B cell (primary cell): ENCODE data around the gene IL12RB1. TPM values are rescaled to one million over a fixed set of nuclear protein-coding genes. Genes with fewer than 3 reads are reported as not detected.

Experiments
- ATAC-seq: fragments of 200-7000 bp; cut with Tn5 transposase; one replicate; pipeline ENCODE4 v1.10.0; 2021; ENCODE audit warnings: low read depth, mild to moderate bottlenecking, moderate number of reproducible peaks, moderate library complexity
- CTCF ChIA-PET: fragments of 350-600 bp; sonication (Branson Sonifier 250); formaldehyde crosslinking; loops from one replicate; lab custom pipeline; 2021; ENCODE audit warnings: antibody characterized with exemption, inconsistent platforms; lab: Charles Lee
- POLR2A ChIA-PET: fragments of 350-600 bp; sonication (Branson Sonifier 250); formaldehyde crosslinking; loops from one replicate; lab custom pipeline; 2021; ENCODE audit warnings: antibody characterized with exemption; lab: Charles Lee
- DNase-seq: peaks from one replicate; pipeline ENCODE4 v3.0.0; 2013
- H2AFZ ChIP-seq: 2 replicates; pipeline ENCODE4 v1.6.1; 2012; ENCODE audit warnings: mild to moderate bottlenecking, low read depth, low read length; ENCODE audit not compliant: insufficient read depth, poor library complexity, severe bottlenecking
- H3K27ac ChIP-seq, 2 donors: 1 replicate in 1 of 2; 2 replicates in 1 of 2; pipeline ENCODE4 v1.5.1; 2012 to 2013; ENCODE audit warnings: low read length in 2 of 2, mild to moderate bottlenecking in 2 of 2, moderate library complexity in 1 of 2
- H3K27me3 ChIP-seq, 4 experiments: fragments of 200-600 bp in 1 of 4; sonication (generic) in 1 of 4; replicated peaks in 1 of 4; 1 replicate in 2 of 4; 2 replicates in 2 of 4; pipeline versions ENCODE4 v1.6.1 to v1.7.0; 2013 to 2016; ENCODE audit warnings: low read length in 3 of 4, mild to moderate bottlenecking in 2 of 4, mixed read lengths in 1 of 4, moderate library complexity in 1 of 4; ENCODE audit not compliant: insufficient read depth in 4 of 4, control insufficient read depth in 3 of 4; ENCODE audit errors: control extremely low read depth in 1 of 4
- H3K36me3 ChIP-seq, 2 experiments: replicated peaks in 1 of 2; 1 replicate in 1 of 2; 2 replicates in 1 of 2; pipeline versions ENCODE4 v1.6.1 to v1.7.1; 2013; ENCODE audit warnings: low read length in 1 of 2; ENCODE audit not compliant: insufficient read depth in 2 of 2, control insufficient read depth in 1 of 2; ENCODE audit errors: control extremely low read depth in 1 of 2, extremely low read depth in 1 of 2
- H3K4me1 ChIP-seq, 2 donors: fragments of 200-600 bp in 1 of 2; sonication (generic) in 1 of 2; 1 replicate in 1 of 2; 2 replicates in 1 of 2; pipeline versions ENCODE4 v1.5.1 to v1.6.1; 2013 to 2017; ENCODE audit warnings: low read length in 2 of 2; ENCODE audit not compliant: control insufficient read depth in 2 of 2, insufficient read depth in 2 of 2
- H3K4me2 ChIP-seq: replicated peaks from 2 replicates; pipeline ENCODE3; 2012; ENCODE audit warnings: mild to moderate bottlenecking, low read depth, low read length; ENCODE audit not compliant: poor library complexity, severe bottlenecking
- H3K4me3 ChIP-seq, 5 experiments: fragments of 200-600 bp in 1 of 5; sonication (generic) in 1 of 5; 1 replicate in 3 of 5; 2 replicates in 2 of 5; pipeline versions ENCODE4 v1.5.1 to v1.7.0; 2011 to 2016; ENCODE audit warnings: low read length in 4 of 5, mild to moderate bottlenecking in 4 of 5, low read depth in 2 of 5, control low read depth in 1 of 5, moderate library complexity in 1 of 5; ENCODE audit not compliant: insufficient read depth in 1 of 5; ENCODE audit errors: control extremely low read depth in 1 of 5, extremely low read depth in 1 of 5
- H3K79me2 ChIP-seq: fragments of 200-600 bp; sonication (generic); one replicate; pipeline ENCODE4 v1.6.0; 2016; ENCODE audit warnings: low read length; ENCODE audit not compliant: control insufficient read depth, insufficient read depth
- H3K9ac ChIP-seq: fragments of 200-600 bp; sonication (generic); 2 replicates; pipeline ENCODE4 v1.6.1; 2017; ENCODE audit warnings: mild to moderate bottlenecking, low read length, moderate library complexity
- H3K9me3 ChIP-seq, 3 donors: one replicate each; pipeline versions ENCODE4 v1.6.1 to v1.7.1; 2013; ENCODE audit warnings: low read length in 2 of 3; ENCODE audit not compliant: control insufficient read depth in 2 of 3, insufficient read depth in 1 of 3; ENCODE audit errors: control extremely low read depth in 1 of 3
- H4K20me1 ChIP-seq: 2 replicates; pipeline ENCODE4 v1.6.0; 2012; ENCODE audit warnings: mild to moderate bottlenecking, low read length; ENCODE audit not compliant: insufficient read depth, control insufficient read depth, poor library complexity, severe bottlenecking
- H3K27ac Mint-ChIP-seq: one replicate; pipeline ENCODE4 v1.8.0; 2021; ENCODE audit warnings: mixed read lengths
- H3K27me3 Mint-ChIP-seq: one replicate; pipeline ENCODE4 v1.8.0; 2021; ENCODE audit warnings: mixed read lengths
- H3K4me1 Mint-ChIP-seq: one replicate; pipeline ENCODE4 v1.8.0; 2021; ENCODE audit warnings: mixed read lengths
- H3K4me3 Mint-ChIP-seq: one replicate; pipeline ENCODE4 v1.8.0; 2021; ENCODE audit warnings: mixed read lengths
- H3K9me3 Mint-ChIP-seq: one replicate; pipeline ENCODE4 v1.8.0; 2022; ENCODE audit warnings: mixed read lengths; ENCODE audit not compliant: insufficient read depth
- EZH2 ChIP-seq: IDR thresholded peaks from 2 replicates; pipeline ENCODE4 v1.6.1; 2012; ENCODE audit warnings: borderline replicate concordance, low read depth, mild to moderate bottlenecking, moderate library complexity, low read length; ENCODE audit not compliant: insufficient read depth, poor library complexity, severe bottlenecking
- WGBS: methylation state at CpG from one replicate; pipeline ENCODE4 v1.1.5; 2013; ENCODE audit warnings: missing lambda C conversion rate; ENCODE audit not compliant: insufficient coverage; 5-methylcytosine and 5-hydroxymethylcytosine counted together
- intact Hi-C: fragments of 100-400 bp; cut with micrococcal nuclease; formaldehyde crosslinking; loops from one replicate; pipeline ENCODE4 v1.10.0; 2022
- polyA plus RNA-seq: library from polyadenylated mRNA; depleted of rRNA; stranded (reverse); fragments of >200 nt; gene quantifications from 2 replicates; pipeline ENCODE4 v1.2.3, GENCODE V29; 2012
- total RNA-seq, 2 donors: library from RNA; stranded (reverse); fragments of 120-200 nt in 1 of 2; gene quantifications; 1 replicate in 1 of 2; 2 replicates in 1 of 2; pipeline versions ENCODE4 v1.2.3 to v1.2.4, GENCODE V29; 2013 to 2022
- TF ChIP-seq, protein P1 (sequence below): fragments of 200-600 bp; IDR thresholded peaks from one replicate; pipeline ENCODE4 v1.8.0; 2022; ENCODE audit warnings: antibody characterized with exemption, mild to moderate bottlenecking

IL12RB1 gene
- total and polyA plus RNA-seq, 2 donors (not counting 1 experiment from before 2014, with no cell fraction given) = 18.8 to 24.5 TPM

DNA sequence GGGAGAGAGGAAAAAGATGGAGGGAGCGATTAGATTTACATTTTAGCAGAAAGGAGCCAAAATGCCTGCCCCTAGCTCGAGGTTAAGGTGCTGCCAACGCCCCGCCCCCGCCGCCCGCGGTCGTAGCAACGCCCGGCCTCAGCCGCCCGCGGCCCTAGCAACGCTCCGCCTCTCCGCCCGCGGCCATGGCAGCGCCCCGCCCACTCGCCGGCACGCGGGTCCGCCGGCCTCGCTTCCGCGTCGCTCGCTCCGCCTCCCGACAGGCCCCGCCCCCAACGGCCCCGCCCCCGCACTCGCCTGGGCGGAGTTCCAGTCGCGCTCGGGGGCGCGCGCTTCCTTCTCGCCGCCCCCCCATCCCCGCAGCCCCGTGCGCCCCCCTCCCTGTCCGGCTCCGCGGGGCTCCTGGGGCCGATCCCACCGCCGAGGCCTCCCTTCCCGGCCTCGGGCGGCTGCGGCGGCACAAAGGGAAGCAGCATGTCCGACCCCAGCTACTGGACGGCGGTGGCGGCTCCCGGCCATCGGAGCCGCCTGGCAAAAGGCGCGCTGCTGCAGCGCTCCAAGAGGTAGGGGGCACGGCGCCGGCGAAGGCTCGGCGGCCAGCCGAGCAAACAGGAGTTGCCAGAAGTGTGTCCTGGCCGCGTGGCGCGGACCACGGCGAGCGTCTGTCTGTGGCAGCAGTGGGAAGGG lies 31.1 kb upstream of the IL12RB1 start:
- peak overlapping the region; percentile 85 for H3K27ac Mint-ChIP-seq
- Histone ChIP-seq H4K20me1 (peaks cover 73% of the 10 kb centered on the region), H3K4me2 (peak overlapping the region; percentile 90), H3K4me1 (peaks cover 30 to 36% of the 10 kb centered on the region in 2 donors), H2AFZ (peak overlapping the region; percentile 70), H3K79me2 (peaks cover 89% of the 10 kb centered on the region), H3K9ac (peak overlapping the region; percentile 66), H3K27ac (peak overlapping the region; percentile 47 to 76), H3K9me3 (no peaks in the 10 kb centered on the region), H3K4me3 (peak overlapping the region in 4 of 5 experiments; percentile 64 to 71 (median 66)), H3K27me3 (no peaks in the 10 kb centered on the region), H3K36me3 (peaks cover 2 to 39% of the 10 kb centered on the region in 2 experiments)
- no peaks in the 10 kb centered on the region for H3K27me3 Mint-ChIP-seq
- H3K9me3 Mint-ChIP-seq = no peaks in the 10 kb centered on the region
- peaks cover 52% of the 10 kb centered on the region for H3K4me1 Mint-ChIP-seq
- ATAC-seq (peak; percentile 94), DNase-seq (peak; percentile 96)
- intact Hi-C loops = loop anchor here (1.0 kb wide), 2 partner anchors 34 to 86 kb away; partner anchors contain the start of gene RAB3A
- POLR2A ChIA-PET = interaction anchor here (1.0 to 2.7 kb wide), 8 partner anchors 8 to 117 kb away, joined by 3 to 10 read pairs (median 6); partner anchors contain the start of gene PIK3R2
- under 1% methylated on average over 76 of the region's 86 CpGs for WGBS
- peak overlapping the region; percentile 86 for H3K4me3 Mint-ChIP-seq
- TF ChIP-seq, protein P1, sequence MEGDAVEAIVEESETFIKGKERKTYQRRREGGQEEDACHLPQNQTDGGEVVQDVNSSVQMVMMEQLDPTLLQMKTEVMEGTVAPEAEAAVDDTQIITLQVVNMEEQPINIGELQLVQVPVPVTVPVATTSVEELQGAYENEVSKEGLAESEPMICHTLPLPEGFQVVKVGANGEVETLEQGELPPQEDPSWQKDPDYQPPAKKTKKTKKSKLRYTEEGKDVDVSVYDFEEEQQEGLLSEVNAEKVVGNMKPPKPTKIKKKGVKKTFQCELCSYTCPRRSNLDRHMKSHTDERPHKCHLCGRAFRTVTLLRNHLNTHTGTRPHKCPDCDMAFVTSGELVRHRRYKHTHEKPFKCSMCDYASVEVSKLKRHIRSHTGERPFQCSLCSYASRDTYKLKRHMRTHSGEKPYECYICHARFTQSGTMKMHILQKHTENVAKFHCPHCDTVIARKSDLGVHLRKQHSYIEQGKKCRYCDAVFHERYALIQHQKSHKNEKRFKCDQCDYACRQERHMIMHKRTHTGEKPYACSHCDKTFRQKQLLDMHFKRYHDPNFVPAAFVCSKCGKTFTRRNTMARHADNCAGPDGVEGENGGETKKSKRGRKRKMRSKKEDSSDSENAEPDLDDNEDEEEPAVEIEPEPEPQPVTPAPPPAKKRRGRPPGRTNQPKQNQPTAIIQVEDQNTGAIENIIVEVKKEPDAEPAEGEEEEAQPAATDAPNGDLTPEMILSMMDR = no peak
- no peak for TF ChIP-seq EZH2
- CTCF ChIA-PET = interaction anchor here (0.7 to 3.8 kb wide), 9 partner anchors 9 to 180 kb away, joined by 3 to 13 read pairs (median 4); partner anchors contain the start of genes MAST3 and PIK3R2

DNA sequence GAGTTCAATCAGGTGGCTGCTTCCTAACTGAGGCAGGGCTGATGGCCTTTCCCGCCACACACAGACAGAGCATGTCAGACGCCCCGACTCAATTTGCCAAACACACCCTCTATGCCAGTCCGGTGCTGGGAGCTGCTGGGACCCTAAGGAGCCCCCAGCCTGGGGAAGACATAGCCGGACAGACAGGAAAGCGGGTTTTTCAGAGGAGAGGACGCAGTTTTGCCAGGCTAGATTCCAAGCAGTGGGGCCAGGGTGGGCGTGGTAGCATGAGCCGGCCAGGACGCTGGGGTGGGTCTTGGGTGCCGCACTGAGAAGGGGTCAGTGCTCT lies 30.6 kb upstream of the IL12RB1 start:
- Histone ChIP-seq H3K36me3 (peaks cover 0 to 37% of the 10 kb centered on the region in 2 experiments), H3K79me2 (peaks cover 89% of the 10 kb centered on the region), H3K27ac (peak overlapping the region; percentile 40 to 76), H3K4me3 (peak overlapping the region in 3 of 5 experiments; percentile 33 to 35 (median 34)), H3K4me2 (peak overlapping the region; percentile 90), H2AFZ (no peak overlapping the region), H4K20me1 (peaks cover 68% of the 10 kb centered on the region), H3K4me1 (peaks cover 32 to 40% of the 10 kb centered on the region in 2 donors), H3K27me3 (no peaks in the 10 kb centered on the region), H3K9me3 (no peaks in the 10 kb centered on the region), H3K9ac (peak overlapping the region; percentile 42)
- Mint-ChIP-seq H3K27ac (peak overlapping the region; percentile 85), H3K4me3 (peak overlapping the region; percentile 76), H3K27me3 (no peaks in the 10 kb centered on the region), H3K4me1 (peaks cover 57% of the 10 kb centered on the region), H3K9me3 (no peaks in the 10 kb centered on the region)
- 47% methylated on average over 11 of the region's 11 CpGs for WGBS
- POLR2A ChIA-PET = interaction anchor here (1.0 to 2.7 kb wide), 6 partner anchors 12 to 117 kb away, joined by 3 to 9 read pairs (median 6); partner anchors contain the start of gene PIK3R2
- DNase-seq (no peak), ATAC-seq (no peak)
- TF ChIP-seq, protein P1 = no peak
- TF ChIP-seq EZH2 = no peak
- intact Hi-C loops = loop anchor here (1.0 kb wide), 2 partner anchors 35 to 87 kb away; partner anchors contain the start of gene RAB3A
- CTCF ChIA-PET = interaction anchor here (0.7 to 3.8 kb wide), 7 partner anchors 8 to 179 kb away, joined by 3 to 13 read pairs (median 4); partner anchors contain the start of genes MAST3 and PIK3R2
